Endothelial cell of coronary artery (primary cell): ENCODE measurements around the gene ZNF550. TPM values are rescaled to one million over a fixed set of nuclear protein-coding genes. Genes with fewer than 3 reads are reported as not detected.

Source experiments
- total RNA-seq: library from RNA; depleted of rRNA; stranded (reverse); fragments of >200 nt; gene quantifications from 2 replicates; pipeline ENCODE4 v1.2.3, GENCODE V29; 2014

ZNF550 gene
- 4.9 and 7.2 TPM in 2 replicates for total RNA-seq

DNA sequence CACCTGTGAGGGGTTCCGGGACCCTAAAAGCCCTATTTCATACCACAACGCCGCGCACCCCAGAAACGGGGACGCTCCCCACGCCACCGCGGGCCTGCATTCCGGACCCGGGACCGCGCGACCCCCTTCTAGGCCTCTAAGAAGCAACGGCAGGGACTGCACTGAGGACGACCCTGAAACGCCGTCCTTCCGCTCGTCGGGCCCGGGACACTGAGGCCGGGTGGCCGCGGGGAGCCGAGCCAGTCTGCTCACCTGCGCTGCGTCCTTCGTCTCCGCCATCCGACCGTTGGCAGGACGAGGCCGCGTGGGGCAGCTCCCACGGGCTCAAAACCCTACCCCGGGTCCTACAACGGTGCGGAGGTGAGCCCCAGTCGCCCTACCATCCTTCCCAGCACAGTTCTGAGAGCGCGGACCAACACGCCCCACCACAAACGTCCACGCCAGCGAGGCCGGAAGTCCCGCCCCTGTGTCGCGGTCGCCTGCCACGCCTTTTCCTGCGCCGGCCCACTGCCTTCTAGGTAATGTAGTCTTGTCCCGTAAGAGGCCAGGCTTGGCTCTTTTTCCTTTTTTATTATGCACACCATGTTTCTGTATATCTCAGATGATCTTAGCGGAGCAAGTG, at the start of gene ZNF550:
ZNF550 (minus strand) TSS at position 460 of the 622 bp plus-strand sequence; CDS start at position 279, 181 bp downstream.

DNA sequence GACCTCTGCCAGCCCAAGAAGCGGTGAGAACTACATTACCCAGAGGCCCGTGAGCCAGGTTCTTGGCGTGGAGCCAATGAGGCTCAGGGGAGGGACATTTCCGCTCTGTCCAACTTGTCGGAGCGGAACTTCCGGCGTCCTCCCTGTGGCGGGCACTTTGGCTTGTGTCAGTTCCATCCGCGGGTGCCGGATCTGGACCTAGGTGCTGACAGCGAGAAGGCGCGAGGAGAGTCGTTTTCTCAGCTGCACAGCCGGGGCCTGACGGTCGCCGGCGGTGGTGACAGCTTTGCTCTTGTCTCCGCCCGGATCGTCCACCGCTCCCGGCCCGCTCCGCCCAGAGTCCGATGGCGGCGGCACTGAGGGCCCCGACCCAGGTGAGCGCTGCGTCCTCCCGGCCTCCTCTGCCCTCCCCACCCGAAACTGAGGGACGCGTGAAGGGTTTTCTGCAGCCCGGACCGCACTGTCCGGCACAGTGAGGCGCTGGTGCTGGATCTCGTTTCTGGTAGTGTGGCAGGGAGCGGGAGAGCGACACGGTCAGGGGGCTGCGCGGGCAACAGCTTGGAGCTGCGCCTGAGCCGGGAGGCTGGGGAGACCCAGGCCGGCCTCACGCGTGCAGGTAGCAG, 40.2 kb upstream of the ZNF550 start, which contains the start of gene ZNF530:
ZNF530 (plus strand) TSS at position 125 of the 623 bp plus-strand sequence. CDS start 4,461 bp downstream, outside the sequence.

DNA sequence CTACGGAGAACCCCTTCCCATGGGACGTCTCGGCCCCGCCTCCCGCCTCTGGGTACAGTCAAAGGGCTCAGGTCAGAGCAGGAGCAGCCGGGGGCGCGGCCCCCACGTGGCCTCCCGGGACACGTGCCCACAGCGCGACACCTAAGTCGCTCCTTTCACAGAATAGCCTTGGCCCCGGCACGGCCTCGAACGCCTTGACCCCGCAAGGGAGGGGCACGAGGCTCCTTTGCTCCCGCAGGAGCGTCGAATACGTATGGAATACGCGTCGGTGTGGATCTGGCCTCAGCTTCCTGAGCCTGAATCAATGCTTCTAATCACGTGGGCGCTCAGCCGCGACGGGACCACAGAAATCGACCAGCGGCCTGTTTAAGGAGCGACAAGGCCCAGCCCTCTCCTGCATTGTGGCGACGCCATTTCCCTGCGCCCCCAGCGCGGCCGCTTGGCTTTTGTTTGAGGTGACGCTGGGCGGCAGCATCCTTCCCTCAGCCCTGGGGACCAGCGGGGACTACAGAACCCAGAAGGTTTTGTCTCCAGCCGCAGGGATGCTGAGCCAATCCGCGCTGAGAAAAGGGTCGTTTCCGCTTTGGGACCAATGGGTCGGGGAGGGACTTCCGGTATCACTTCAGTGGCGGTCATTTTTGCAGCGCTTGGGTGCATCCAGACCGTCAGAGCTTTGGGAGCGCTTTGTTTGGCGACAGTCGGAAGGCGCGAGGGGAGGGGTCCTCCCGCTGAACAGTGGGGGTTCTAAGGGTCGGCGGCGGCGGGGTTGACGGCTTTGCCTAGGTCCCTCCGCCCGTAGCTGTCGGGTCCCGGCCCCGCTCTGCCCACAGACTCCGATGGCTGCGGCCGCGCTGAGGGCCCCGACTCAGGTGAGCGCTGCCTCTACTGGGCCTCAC, 24.1 kb upstream of the ZNF550 start, which contains the start of gene ZIK1:
ZIK1 (plus strand) TSS at position 625 of the 896 bp plus-strand sequence; CDS start at position 837, 212 bp downstream.

DNA sequence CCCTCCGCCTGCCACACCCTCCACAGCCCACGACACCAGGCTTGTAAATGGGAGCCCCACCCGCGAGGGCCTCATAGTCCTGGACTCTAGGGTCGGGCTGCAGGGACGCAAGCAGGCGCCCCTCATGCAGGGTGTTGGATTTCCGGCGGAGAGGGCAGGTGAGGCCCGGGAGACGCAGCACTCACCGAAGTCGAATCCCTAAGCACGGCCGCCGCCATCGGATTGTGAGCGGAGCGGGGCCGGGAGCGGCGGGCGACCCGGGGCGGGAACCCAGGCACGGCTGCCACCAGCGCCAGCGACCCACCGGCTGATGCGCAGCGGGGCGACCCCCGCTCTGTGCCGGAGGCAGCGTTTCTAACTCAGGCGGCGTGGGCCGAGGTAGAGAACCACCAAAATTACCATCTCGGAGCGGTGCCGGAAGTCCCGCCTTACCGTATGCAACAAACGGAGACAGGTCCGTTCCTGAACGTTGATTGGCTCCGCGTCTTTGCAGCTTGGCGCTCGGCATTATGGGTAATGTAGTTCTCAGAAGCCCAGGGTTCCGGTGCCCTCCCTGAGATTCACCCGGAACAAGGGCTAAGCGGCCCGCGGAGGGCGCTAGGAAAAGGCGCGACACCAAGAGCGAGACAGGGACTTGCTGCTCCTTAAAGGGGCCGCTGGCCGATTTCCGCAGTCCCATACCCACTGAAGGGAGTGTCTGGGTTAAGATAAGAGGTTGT, 19.0 kb upstream of the ZNF550 start, which contains the start of gene ZNF416:
ZNF416 (minus strand) TSS at position 425 of the 719 bp plus-strand sequence; CDS start at position 218, 207 bp downstream.

DNA sequence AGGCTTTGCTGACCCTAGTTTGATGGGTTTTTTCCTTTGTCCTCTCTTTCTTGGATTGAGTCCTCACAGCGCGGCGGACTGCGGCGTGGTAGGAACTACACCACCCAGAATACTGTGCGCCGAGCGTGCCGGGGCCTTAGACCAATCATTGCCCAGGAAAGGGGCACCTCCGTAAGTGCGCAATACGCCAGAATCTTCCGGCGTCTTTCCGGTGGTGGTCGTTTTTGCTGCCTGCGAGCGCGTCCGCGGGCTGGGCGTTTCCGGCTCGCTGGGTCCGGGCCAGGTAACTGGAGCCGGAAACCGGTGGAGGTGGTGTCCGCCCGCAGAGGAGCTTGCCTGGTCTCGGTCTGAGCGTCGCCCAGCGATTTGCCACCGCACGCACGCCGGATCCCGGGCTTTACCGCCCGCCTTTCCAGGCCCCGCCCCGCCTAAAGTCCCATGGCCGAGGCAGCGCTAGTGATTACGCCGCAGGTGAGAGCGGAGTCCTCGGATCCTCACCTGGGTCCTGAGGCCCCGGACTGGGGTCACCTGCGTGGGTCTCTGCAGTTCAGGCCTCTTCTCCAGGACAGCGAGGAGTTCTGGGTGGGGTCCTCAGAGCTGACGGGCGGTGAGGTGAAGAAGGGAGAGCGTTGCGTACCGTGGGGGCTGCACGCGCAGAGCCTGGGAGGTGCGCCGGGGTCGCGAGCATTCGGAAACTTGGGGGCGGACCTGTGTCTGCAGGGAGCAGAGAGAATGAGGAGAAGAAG, 32.4 kb downstream of the ZNF550 start, which contains the start of gene ZNF549:
ZNF549 (plus strand) TSS at position 221 of the 746 bp plus-strand sequence; CDS start at position 439, 218 bp downstream.

DNA sequence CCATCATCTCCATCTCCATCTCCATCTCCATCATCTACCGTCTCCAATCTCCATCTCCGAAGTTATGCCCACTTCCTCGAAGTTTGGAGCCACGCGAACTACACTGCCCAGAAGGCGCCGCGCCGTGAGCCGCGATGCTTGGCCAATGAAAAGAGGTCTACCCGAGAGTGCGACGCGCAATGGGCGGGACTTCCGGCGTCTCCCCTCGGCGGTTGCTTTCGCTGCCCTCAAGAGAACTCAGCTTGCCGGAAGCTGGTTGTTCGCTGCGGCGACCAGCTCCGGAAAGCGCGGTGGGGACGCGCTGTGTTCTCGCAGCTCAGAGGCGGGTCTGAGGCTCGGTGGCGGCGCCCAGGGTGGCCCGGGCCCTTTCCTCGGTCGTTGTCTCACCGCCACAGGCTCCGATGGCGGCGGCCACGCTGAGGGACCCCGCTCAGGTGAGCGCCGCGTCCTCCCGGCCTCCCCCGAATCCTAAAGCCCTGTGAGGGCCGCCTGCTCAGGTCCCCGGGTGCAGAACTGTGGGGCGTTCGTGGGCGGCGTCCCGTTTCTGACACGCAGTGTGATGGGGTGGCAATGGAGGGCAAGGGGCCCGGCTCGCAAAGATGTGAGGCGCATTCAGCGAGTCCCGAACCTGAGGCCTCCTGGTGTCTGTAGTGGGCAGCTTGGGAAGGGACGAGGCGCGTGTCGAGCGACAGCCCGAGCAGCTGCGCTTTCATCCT, 59.8 kb downstream of the ZNF550 start, which contains the start of gene ZNF773:
ZNF773 (plus strand) TSS at position 259 of the 716 bp plus-strand sequence; CDS start at position 402, 143 bp downstream.

DNA sequence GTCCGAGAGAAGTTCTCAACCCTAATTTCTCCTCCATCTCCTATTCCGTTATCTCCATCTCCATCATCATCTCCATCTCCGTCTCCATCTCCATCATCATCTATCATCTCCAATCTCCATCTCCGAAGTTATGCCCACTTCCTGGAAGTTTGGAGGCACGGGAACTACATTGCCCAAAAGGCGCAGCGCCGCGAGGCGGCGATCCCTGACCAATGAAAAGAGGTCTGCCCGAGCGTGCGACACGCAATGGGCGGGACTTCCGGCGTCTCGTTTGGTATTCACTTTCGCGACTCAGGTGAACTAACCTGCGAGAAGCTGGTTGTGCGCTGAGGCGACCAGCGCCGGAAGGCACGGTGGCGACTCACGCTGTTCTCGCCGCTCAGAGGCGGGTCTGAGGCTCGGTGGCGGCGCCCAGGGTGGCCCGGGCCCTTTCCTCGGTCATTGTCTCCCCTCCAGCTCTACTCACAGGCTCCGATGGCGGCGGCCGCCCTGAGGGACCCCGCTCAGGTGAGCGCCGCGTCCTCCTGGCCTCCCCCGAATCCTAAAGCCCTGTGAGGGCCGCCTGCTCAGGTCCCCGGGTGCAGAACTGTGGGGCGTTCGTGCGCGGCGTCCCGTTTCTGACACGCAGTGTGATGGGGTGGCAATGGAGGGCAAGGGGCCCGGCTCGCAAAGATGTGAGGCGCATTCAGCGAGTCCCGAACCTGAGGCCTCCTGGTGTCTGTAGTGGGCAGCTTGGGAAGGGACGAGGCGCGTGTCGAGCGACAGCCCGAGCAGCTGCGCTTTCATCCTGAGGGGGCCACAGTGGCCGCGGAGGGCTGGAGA, 72.0 kb downstream of the ZNF550 start, which contains the start of gene ZNF419:
ZNF419 (plus strand) TSS at position 274 of the 822 bp plus-strand sequence; CDS start at position 475, 201 bp downstream.

Other genes with a start within 250 kb of the ZNF550 start
- gene ZNF543, start 239.4 kb downstream of the ZNF550 start, total RNA-seq, result 7.9 and 10.7 TPM in 2 replicates
- 7.6 and 8.9 TPM in 2 replicates for gene ZNF304, start 208.6 kb downstream of the ZNF550 start, total RNA-seq
- gene TRAPPC2B, start 196.3 kb downstream of the ZNF550 start, total RNA-seq, result 6.5 and 8.8 TPM in 2 replicates
- 3.6 and 3.7 TPM in 2 replicates for gene ZNF547, start 196.3 kb downstream of the ZNF550 start, total RNA-seq
- gene ZNF548, start 170.0 kb downstream of the ZNF550 start, total RNA-seq, result 12.1 and 18.9 TPM in 2 replicates
- gene ZNF17, start 148.7 kb downstream of the ZNF550 start, total RNA-seq, result 9.1 and 9.5 TPM in 2 replicates
- gene ZNF749, start 124.5 kb downstream of the ZNF550 start, total RNA-seq, result 10.7 and 13.4 TPM in 2 replicates
- gene VN1R1, start 102.7 kb downstream of the ZNF550 start, total RNA-seq, result 0.18 and 0.56 TPM in 2 replicates
- gene ZNF772, start 82.3 kb downstream of the ZNF550 start, total RNA-seq, result 10.2 and 18.1 TPM in 2 replicates
- 7.1 and 9.7 TPM in 2 replicates for gene ZNF419, start 72.1 kb downstream of the ZNF550 start, total RNA-seq
- gene ZNF773, start 59.9 kb downstream of the ZNF550 start, total RNA-seq, result 5.8 and 9.9 TPM in 2 replicates
- 3.5 and 4.7 TPM in 2 replicates for gene ZNF549, start 32.5 kb downstream of the ZNF550 start, total RNA-seq
- 3.8 TPM in 2 replicates for gene ZNF416, start 19.0 kb upstream of the ZNF550 start, total RNA-seq
- 1.1 and 5.5 TPM in 2 replicates for gene ZIK1, start 24.3 kb upstream of the ZNF550 start, total RNA-seq
- 3.3 and 3.7 TPM in 2 replicates for gene ZNF530, start 40.0 kb upstream of the ZNF550 start, total RNA-seq
- 13.9 and 16.3 TPM in 2 replicates for gene ZNF134, start 54.4 kb upstream of the ZNF550 start, total RNA-seq
- gene ZNF211, start 73.3 kb upstream of the ZNF550 start, total RNA-seq, result 8.7 and 12.0 TPM in 2 replicates
- gene ZSCAN4, start 109.1 kb upstream of the ZNF550 start, total RNA-seq, result not detected in 2 replicates
- gene ZNF551, start 122.1 kb upstream of the ZNF550 start, total RNA-seq, result 6.9 and 7.0 TPM in 2 replicates
- gene ZNF154, start 149.3 kb upstream of the ZNF550 start, total RNA-seq, result 0.27 and 2.4 TPM in 2 replicates
- 4.3 and 6.6 TPM in 2 replicates for gene ZNF671, start 167.8 kb upstream of the ZNF550 start, total RNA-seq
- gene ZNF776, start 187.0 kb upstream of the ZNF550 start, total RNA-seq, result 17.5 and 18.3 TPM in 2 replicates
- 10.3 and 17.8 TPM in 2 replicates for gene ZNF586, start 209.8 kb upstream of the ZNF550 start, total RNA-seq